SHP77 treated with DMSO at 0.1 percent for 48 hours (cell line): ENCODE measurements around the gene RNF144A.

Source experiments
- DNase-seq: peaks from one replicate; lab custom pipeline; 2025; lab: John Stamatoyannopoulos, UW

Gene RNF144A

GRCh38 chr2:7007846-7008741, 90.9 kb downstream of the RNF144A start:
- peak; percentile 55 for DNase-seq

GRCh38 chr2:7009207-7009911, 92.1 kb downstream of the RNF144A start:
- DNase-seq = no peak

GRCh38 chr2:7010391-7011054, 93.3 kb downstream of the RNF144A start:
- DNase-seq = no peak

- peak; percentile 97 for DNase-seq
These were observed 94.3 kb downstream of the RNF144A start for GRCh38 chr2:7011356-7012083.

GRCh38 chr2:7012141-7012764, 95.0 kb downstream of the RNF144A start:
- DNase-seq = peak; percentile 98

GRCh38 chr2:7013471-7014160, 96.4 kb downstream of the RNF144A start:
- no peak for DNase-seq

- peak; percentile 50 for DNase-seq
These were observed 97.0 kb downstream of the RNF144A start for GRCh38 chr2:7014174-7014640.

GRCh38 chr2:7015007-7015950, 98.1 kb downstream of the RNF144A start:
- DNase-seq = peak; percentile 58

GRCh38 chr2:7016148-7016547, 98.9 kb downstream of the RNF144A start:
- DNase-seq = no peak

GRCh38 chr2:7016601-7017211, 99.5 kb downstream of the RNF144A start:
- no peak for DNase-seq

GRCh38 chr2:7017671-7018281, 100.6 kb downstream of the RNF144A start:
- no peak for DNase-seq

GRCh38 chr2:7018282-7018701, 101.1 kb downstream of the RNF144A start:
- no peak for DNase-seq

GRCh38 chr2:7018767-7019166, 101.6 kb downstream of the RNF144A start:
- no peak for DNase-seq

GRCh38 chr2:7019191-7019590, 102.0 kb downstream of the RNF144A start:
- DNase-seq = no peak

- no peak for DNase-seq
These were observed 102.8 kb downstream of the RNF144A start for GRCh38 chr2:7020059-7020458.

- DNase-seq = no peak
These were observed 103.3 kb downstream of the RNF144A start for GRCh38 chr2:7020468-7020867.

GRCh38 chr2:7020939-7021470, 103.8 kb downstream of the RNF144A start:
- no peak for DNase-seq
